ENCODE results near the gene HBEGF.
"Not testable (repeated sequence)": the region's sequence is repeated elsewhere in the genome, so short reads cannot be mapped to it uniquely, and the experiment has no call there.

The HBEGF gene

DNA sequence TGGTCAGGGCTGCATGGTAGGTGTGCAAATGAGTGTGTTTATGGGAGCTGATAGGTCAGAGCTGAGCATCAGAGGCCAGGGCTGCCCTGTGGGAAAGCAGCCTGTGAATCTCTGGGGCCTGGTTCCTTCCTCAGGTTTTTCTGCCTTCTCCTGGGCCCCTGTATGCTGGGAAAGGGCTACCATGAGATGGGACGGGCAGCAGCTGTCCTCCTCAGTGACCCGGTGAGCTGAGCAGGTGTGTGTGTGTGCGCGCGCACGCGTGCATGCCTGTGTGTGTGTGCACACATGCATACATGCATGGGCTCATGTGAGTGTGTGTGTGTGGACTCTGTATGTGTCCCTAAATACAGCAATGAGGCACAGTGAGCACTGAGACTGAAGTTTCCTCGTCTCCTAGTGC, 15.9 kb upstream of the HBEGF start:
- in situ Hi-C loops (cut with MboI; ENCODE audit: low sequenced_read_pairs): no loop called here

GRCh38 chr5:140361901-140362300, 15.5 kb upstream of the HBEGF start:
- in situ Hi-C loops (cut with MboI; ENCODE audit: low sequenced_read_pairs): no loop called here

- in situ Hi-C loops (cut with MboI; ENCODE audit: low sequenced_read_pairs): no loop called here
Measured at GRCh38 chr5:140360681-140361479, 14.5 kb upstream of the HBEGF start.

- in situ Hi-C loops (cut with MboI; ENCODE audit: low sequenced_read_pairs): no loop called here
Measured at GRCh38 chr5:140360101-140360500, 13.7 kb upstream of the HBEGF start, which contains the start of gene SLC4A9. SLC4A9 (plus strand) TSS chr5:140360194; CDS start chr5:140360237, 43 bp downstream.

- in situ Hi-C loops (cut with MboI; ENCODE audit: low sequenced_read_pairs): loop anchor here (5.0 kb wide), 1 partner anchor 117 kb away; no protein-coding TSS in a partner anchor
Measured at GRCh38 chr5:140358738-140359310, 12.4 kb upstream of the HBEGF start.

- in situ Hi-C loops (cut with MboI; ENCODE audit: low sequenced_read_pairs): loop anchor here (5.0 kb wide), 1 partner anchor 115 kb away; no protein-coding TSS in a partner anchor
Measured at GRCh38 chr5:140357726-140358093, 11.3 kb upstream of the HBEGF start.

- in situ Hi-C loops (cut with MboI; ENCODE audit: low sequenced_read_pairs): loop anchor here (5.0 kb wide), 1 partner anchor 115 kb away; no protein-coding TSS in a partner anchor
Measured at GRCh38 chr5:140356853-140357725, 10.7 kb upstream of the HBEGF start.

DNA sequence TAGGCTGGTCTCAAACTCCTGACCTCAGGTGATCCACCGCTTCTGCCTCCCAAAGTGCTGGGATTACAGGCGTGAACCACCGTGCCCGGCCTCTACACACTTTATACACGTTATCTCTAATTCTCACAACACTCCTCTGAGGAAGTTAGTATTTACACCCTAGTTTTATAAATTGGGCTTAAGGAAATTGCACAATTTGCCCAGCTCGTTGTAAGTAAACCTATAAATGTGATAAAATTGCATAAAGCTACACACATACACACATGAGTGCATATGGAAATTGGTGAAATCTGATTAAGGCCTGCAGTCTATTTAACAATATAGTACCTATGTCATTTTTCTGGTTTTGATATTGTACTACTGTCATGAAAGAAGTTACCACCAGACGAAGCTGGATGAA, 9.1 kb upstream of the HBEGF start:
- in situ Hi-C loops (cut with MboI; ENCODE audit: low sequenced_read_pairs): loop anchor here (5.0 kb wide), 1 partner anchor 113 kb away; no protein-coding TSS in a partner anchor

DNA sequence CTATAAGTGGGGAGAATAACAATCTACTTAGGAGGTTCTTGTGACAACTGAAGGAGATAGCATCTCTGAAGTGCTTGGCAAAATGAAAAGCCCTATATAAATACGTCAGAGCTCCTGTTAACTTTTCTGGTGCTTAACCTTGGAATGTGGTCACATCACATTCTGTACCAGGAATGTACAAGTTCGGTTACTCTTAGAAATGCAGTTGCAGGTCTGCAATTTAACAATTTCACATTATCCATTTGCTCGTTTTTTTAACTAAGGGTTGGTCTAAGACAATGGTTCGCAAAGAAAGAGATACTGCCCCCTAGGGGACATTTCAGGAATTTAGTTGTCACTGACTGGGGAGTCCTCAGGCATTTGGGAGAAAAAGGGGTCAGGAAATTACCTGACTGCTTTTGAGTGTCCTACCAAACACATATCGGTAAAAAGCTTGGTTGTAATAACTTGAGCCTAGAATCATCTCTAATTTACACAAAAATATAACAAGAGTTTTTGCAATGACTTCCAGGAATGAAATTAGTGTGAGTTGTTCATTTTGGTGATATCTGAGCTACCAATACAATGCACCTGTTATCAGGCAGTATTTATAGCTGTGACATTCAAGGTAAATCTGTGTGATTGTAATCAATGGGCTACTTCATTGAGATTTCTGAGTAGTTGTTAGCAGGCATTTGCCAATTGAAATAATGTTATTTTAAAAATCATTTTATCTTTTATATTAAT, 5.4 kb upstream of the HBEGF start:
- in situ Hi-C loops (cut with MboI; ENCODE audit: low sequenced_read_pairs): no loop called here

GRCh38 chr5:140349244-140349643, 2.8 kb upstream of the HBEGF start:
- in situ Hi-C loops (cut with MboI; ENCODE audit: low sequenced_read_pairs): no loop called here

DNA sequence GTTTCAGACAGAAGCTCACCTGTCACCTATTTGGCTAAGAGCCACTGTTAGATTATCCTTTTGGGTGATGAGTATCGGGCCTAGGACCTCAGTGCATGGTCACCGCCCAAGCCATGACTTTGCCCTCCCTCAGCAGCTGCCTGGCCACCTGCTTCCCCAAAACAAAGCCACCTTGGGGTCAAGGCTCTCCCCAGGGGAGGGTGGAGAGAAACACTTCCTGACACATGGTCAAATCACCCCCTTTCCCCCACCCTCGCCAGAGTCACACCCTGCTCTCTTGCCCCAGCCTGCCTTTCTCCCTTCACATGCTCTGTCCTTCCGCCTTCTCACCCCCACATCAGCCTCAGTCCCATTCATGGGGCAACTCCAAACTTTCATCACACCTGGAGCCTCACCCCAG, 1.7 kb upstream of the HBEGF start:
- in situ Hi-C loops (cut with MboI; ENCODE audit: low sequenced_read_pairs): no loop called here

- in situ Hi-C loops (cut with MboI; ENCODE audit: low sequenced_read_pairs): no loop called here
Measured at GRCh38 chr5:140347360-140347759, 957 bp upstream of the HBEGF start.

- in situ Hi-C loops (cut with MboI; ENCODE audit: low sequenced_read_pairs): no loop called here
Measured at GRCh38 chr5:140345919-140346347, 470 bp downstream of the HBEGF start.

GRCh38 chr5:140344683-140345423, 1.6 kb downstream of the HBEGF start:
- in situ Hi-C loops (cut with MboI; ENCODE audit: low sequenced_read_pairs): no loop called here

- in situ Hi-C loops (cut with MboI; ENCODE audit: low sequenced_read_pairs): not testable (repeated sequence)
Measured at GRCh38 chr5:140343849-140344248, 2.6 kb downstream of the HBEGF start.

GRCh38 chr5:140342896-140343295, 3.5 kb downstream of the HBEGF start:
- in situ Hi-C loops (cut with MboI; ENCODE audit: low sequenced_read_pairs): no loop called here

- in situ Hi-C loops (cut with MboI; ENCODE audit: low sequenced_read_pairs): no loop called here
Measured at GRCh38 chr5:140342287-140342686, 4.1 kb downstream of the HBEGF start.

DNA sequence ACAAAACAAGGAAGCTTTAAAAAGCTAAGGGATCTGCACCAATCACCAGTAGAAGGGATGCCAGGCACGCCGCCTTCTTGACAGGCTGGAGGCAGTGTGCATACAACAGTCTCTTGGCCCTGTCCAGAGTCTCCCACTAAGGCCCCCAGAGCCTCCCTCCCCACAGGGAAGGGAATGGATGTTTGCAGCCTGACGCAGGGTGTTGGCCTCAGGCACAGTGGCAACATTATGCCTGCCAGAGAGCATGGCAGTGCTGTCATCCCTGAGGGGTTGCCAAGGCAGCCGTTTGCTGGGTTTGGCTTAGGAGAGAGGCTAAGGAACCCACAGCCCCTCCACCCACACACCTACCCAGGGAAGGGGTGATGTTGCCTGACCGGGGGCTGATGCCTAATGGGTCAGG, 4.8 kb downstream of the HBEGF start:
- in situ Hi-C loops (cut with MboI; ENCODE audit: low sequenced_read_pairs): no loop called here

GRCh38 chr5:140340605-140341121, 5.7 kb downstream of the HBEGF start:
- in situ Hi-C loops (cut with MboI; ENCODE audit: low sequenced_read_pairs): no loop called here

DNA sequence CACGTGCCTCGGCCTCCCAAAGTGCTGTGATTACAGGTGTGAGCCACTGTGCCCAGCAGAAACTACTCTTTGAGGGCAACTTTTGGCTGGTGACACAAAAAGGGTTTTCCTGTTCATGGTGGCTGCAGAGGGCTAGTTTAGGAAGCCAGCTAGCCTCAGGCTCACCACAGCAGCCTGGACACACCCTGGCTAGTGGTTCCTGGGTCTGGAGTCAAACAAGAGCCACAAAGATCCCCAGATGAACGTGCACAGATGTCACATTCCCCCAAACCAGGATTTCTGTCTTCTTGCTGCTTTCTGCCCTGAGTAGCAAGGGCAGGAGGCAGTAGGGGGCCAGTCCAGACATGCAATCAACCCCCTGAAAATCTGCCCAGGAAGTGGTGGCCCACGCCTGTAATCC, 6.8 kb downstream of the HBEGF start:
- in situ Hi-C loops (cut with MboI; ENCODE audit: low sequenced_read_pairs): no loop called here

Data from HL-60/S4 (cell line).